MCF 10A (cell line): ENCODE data around the gene GJC3. TPM values are rescaled to one million over a fixed set of nuclear protein-coding genes. Genes with fewer than 3 reads are reported as not detected.

Source experiments
- BruUV-seq: library from RNA; stranded (reverse); fragments of 400-500 nt; replicated peaks from 2 replicates; lab custom pipeline; 2021; lab: Mats Ljungman, UMichigan
- CTCF ChIA-PET: fragments of 300-600 bp; sonication (Branson Sonifier 250); formaldehyde crosslinking; extraction: SDS; loops from one replicate; lab custom pipeline; 2021; ENCODE audit warnings: antibody characterized with exemption, inconsistent platforms; lab: Yijun Ruan, JAX
- POLR2A ChIA-PET: fragments of 300-600, 350-650 bp; sonication (Branson Sonifier 250); formaldehyde crosslinking; extraction: SDS; loops from one replicate; lab custom pipeline; 2020; ENCODE audit warnings: antibody characterized with exemption, inconsistent platforms; lab: Yijun Ruan, JAX
- DNase-seq: peaks from one replicate; pipeline ENCODE4 v3.0.0-alpha.2; 2018; ENCODE audit not compliant: unreplicated experiment
- H3K27ac Mint-ChIP-seq: one replicate; pipeline ENCODE4 v1.8.0; 2022; ENCODE audit warnings: mild to moderate bottlenecking, low read depth, mixed read lengths; ENCODE audit not compliant: unreplicated experiment
- H3K27me3 Mint-ChIP-seq: one replicate; pipeline ENCODE4 v1.8.0; 2022; ENCODE audit warnings: mixed read lengths; ENCODE audit not compliant: insufficient read depth, unreplicated experiment
- H3K36me3 Mint-ChIP-seq: one replicate; pipeline ENCODE4 v1.8.0; 2022; ENCODE audit warnings: mild to moderate bottlenecking, moderate library complexity, mixed read lengths; ENCODE audit not compliant: insufficient read depth, unreplicated experiment
- H3K4me1 Mint-ChIP-seq: one replicate; pipeline ENCODE4 v1.8.0; 2022; ENCODE audit warnings: mixed read lengths; ENCODE audit not compliant: insufficient read depth, unreplicated experiment
- H3K4me3 Mint-ChIP-seq: one replicate; pipeline ENCODE4 v1.8.0; 2022; ENCODE audit warnings: mild to moderate bottlenecking, moderate library complexity, mixed read lengths; ENCODE audit not compliant: unreplicated experiment
- H3K9me3 Mint-ChIP-seq: one replicate; pipeline ENCODE4 v1.8.0; 2022; ENCODE audit warnings: mixed read lengths; ENCODE audit not compliant: unreplicated experiment
- intact Hi-C: fragments of 100-400 bp; cut with micrococcal nuclease; formaldehyde crosslinking; loops from 2 replicates; pipeline ENCODE4 v1.14.1; 2022
- total RNA-seq: library from RNA; stranded (reverse); gene quantifications from 2 replicates; pipeline ENCODE4 v1.2.3, GENCODE V29; 2022
- TF ChIP-seq, protein P1 (sequence below): fragments of 200-600 bp; IDR thresholded peaks from one replicate; pipeline ENCODE4 v1.8.0; 2022; ENCODE audit warnings: antibody characterized with exemption, mild to moderate bottlenecking; ENCODE audit not compliant: unreplicated experiment

GJC3 gene
- total RNA-seq, 1 experiment from 2014 or later = not detected

- Mint-ChIP-seq H3K4me1 (peaks cover 34% of the 10 kb centered on the region), H3K4me3 (no peak overlapping the region), H3K36me3 (peaks cover 55% of the 10 kb centered on the region), H3K9me3 (no peaks in the 10 kb centered on the region), H3K27me3 (no peaks in the 10 kb centered on the region), H3K27ac (no peak overlapping the region)
- TF ChIP-seq, protein P1, sequence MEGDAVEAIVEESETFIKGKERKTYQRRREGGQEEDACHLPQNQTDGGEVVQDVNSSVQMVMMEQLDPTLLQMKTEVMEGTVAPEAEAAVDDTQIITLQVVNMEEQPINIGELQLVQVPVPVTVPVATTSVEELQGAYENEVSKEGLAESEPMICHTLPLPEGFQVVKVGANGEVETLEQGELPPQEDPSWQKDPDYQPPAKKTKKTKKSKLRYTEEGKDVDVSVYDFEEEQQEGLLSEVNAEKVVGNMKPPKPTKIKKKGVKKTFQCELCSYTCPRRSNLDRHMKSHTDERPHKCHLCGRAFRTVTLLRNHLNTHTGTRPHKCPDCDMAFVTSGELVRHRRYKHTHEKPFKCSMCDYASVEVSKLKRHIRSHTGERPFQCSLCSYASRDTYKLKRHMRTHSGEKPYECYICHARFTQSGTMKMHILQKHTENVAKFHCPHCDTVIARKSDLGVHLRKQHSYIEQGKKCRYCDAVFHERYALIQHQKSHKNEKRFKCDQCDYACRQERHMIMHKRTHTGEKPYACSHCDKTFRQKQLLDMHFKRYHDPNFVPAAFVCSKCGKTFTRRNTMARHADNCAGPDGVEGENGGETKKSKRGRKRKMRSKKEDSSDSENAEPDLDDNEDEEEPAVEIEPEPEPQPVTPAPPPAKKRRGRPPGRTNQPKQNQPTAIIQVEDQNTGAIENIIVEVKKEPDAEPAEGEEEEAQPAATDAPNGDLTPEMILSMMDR = no peak
- POLR2A ChIA-PET = interaction anchor here (1.0 kb wide), 1 partner anchor 8 kb away, joined by 3 read pairs; the partner anchor contains the start of gene TRIM4
- intact Hi-C loops = loop anchor here (10.0 kb wide), 2 partner anchors 144 to 174 kb away; partner anchors contain the start of genes COPS6 and ZNF3
- CTCF ChIA-PET = interaction anchor here (0.7 to 11.4 kb wide), 2 partner anchors 78 to 279 kb away, joined by 5 to 214 read pairs; no protein-coding TSS in a partner anchor
- no TSS peak for BruUV-seq
- no peak for DNase-seq
Measured at GRCh38 chr7:99910976-99911375, 18.4 kb downstream of the GJC3 start.

GRCh38 chr7:99901581-99901980 lies 27.8 kb downstream of the GJC3 start:
- intact Hi-C loops = no loop called here
- peaks cover 71% of the 10 kb centered on the region for H3K36me3 Mint-ChIP-seq
- H3K27ac Mint-ChIP-seq = no peak overlapping the region
- BruUV-seq = no TSS peak
- TF ChIP-seq, protein P1 = no peak
- peaks cover 6% of the 10 kb centered on the region for H3K4me1 Mint-ChIP-seq
- no peak for DNase-seq
- H3K9me3 Mint-ChIP-seq = no peaks in the 10 kb centered on the region
- CTCF ChIA-PET = no interaction called here
- H3K27me3 Mint-ChIP-seq = no peaks in the 10 kb centered on the region
- POLR2A ChIA-PET = no interaction called here
- no peak overlapping the region for H3K4me3 Mint-ChIP-seq

DNA sequence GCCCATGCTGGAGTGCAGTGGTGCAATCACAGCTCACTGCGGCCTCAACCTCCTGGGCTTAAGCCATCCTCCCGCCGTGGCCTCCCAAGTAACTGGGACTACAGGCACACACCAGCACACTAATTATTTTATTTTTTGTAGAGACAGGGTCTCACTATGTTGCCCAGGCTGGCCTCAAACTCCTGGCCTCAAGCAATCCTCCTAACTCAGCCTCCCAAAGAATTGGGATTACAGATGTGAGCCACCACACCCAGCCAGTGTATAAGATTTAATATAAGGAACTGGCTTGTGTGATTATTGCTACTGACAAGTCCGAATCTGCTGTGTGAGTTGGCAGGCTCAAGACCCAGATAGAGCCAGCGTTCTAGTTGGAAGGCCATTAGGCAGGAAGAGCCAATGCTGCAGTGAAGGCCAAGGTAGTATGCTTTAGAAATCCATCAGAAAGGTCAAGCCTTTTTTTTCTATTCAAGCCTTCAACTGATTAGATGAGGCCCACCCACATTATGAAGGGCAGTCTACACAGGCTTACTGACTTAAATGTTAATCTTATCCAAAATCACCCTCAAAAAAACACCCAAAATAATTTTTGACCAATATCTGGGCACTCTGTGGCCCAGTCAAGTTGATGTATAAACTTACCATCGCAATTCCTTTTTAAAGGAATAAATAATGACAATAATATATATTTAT lies 29.4 kb downstream of the GJC3 start:
- Mint-ChIP-seq H3K9me3 (no peaks in the 10 kb centered on the region), H3K4me3 (no peak overlapping the region), H3K27me3 (no peaks in the 10 kb centered on the region), H3K27ac (no peak overlapping the region), H3K36me3 (peaks cover 56% of the 10 kb centered on the region), H3K4me1 (peaks cover 6% of the 10 kb centered on the region)
- TF ChIP-seq, protein P1 = no peak
- intact Hi-C loops = no loop called here
- BruUV-seq = no TSS peak
- POLR2A ChIA-PET = interaction anchor here (1.3 kb wide), 1 partner anchor 62 kb away, joined by 3 read pairs; no protein-coding TSS in a partner anchor
- no peak for DNase-seq
- CTCF ChIA-PET = no interaction called here

DNA sequence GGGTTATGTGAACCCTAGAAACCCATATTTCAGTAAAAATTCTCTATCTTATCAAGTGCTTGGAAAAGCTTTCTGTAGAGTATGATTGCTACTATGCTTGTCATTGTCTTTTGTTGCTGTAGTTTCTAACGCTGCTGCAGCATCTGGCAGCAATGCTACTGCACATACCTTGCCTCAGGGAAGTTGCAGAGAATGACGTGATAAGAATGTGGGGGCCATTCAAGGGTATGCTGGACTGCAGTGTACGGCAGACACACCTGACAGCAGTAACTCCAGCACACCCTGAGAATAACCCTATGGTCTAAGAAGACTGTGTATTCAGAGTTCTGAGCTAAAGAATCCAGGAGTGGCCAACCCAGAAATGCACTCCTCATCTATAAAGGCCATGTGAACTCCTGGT lies 30.6 kb downstream of the GJC3 start:
- no peak overlapping the region for H3K4me3 Mint-ChIP-seq
- POLR2A ChIA-PET = interaction anchor here (0.7 to 1.5 kb wide), 3 partner anchors 8 to 61 kb away, joined by 3 to 6 read pairs (median 3); no protein-coding TSS in a partner anchor
- CTCF ChIA-PET = no interaction called here
- H3K9me3 Mint-ChIP-seq = no peaks in the 10 kb centered on the region
- BruUV-seq = no TSS peak
- peaks cover 6% of the 10 kb centered on the region for H3K4me1 Mint-ChIP-seq
- H3K27me3 Mint-ChIP-seq = no peaks in the 10 kb centered on the region
- H3K27ac Mint-ChIP-seq = no peak overlapping the region
- DNase-seq = no peak
- intact Hi-C loops = no loop called here
- TF ChIP-seq, protein P1 = no peak
- peaks cover 45% of the 10 kb centered on the region for H3K36me3 Mint-ChIP-seq
